ENCODE results near the gene PPP1R1B. TPM values are rescaled to one million over a fixed set of nuclear protein-coding genes. Genes with fewer than 3 reads are reported as not detected.

PPP1R1B gene
- total and polyA plus RNA-seq, 9 of the 15 experiments (the other 6 are each of a cell fraction or from before 2014, with no cell fraction given), result 0.07 to 0.18 (median 0.10) TPM; not detected in 4

DNA sequence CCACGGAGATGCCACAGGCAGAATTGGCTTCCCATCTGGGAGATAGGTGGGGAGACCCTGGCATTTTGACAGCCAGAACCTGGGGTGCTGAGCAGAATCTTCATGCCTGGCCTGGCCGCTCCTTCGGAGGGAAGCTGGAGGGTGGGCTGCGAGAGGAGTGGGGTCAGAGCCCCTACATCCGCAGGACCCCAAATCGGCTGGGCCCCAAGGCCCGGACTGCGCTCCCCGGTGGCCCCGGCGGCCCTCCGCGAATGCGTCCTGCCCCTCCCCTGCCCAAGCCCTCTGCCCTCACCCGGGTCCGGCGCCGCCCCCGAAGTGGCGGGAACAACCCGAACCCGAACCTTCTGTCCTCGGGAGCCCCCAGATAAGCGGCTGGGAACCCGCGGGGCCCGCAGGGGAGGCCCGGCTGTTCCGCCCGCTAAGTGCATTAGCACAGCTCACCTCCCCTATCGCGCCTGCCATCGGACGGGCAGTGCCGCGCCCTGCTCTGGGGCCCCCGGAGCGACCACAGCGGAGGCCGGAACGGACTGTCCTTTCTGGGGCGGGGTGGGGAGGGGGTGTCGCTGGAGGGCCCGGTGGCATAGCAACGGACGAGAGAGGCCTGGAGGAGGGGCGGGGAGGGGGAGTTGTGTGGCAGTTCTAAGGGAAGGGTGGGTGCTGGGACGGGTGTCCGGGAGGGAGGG lies 40.7 kb downstream of the PPP1R1B start (continued):
- TF ChIP-seq ZNF551 (CRISPR knock-in tag; IDR thresholded peaks at IDR 0.05) (no peak), HDAC3 (IDR thresholded peaks at IDR 0.05; ENCODE audit: borderline replicate concordance, partially characterized antibody) (no peak), ZNF184 (CRISPR knock-in tag; IDR thresholded peaks at IDR 0.05) (no peak), ZNF75A (CRISPR knock-in tag; IDR thresholded peaks at IDR 0.05) (no peak), ZBED1 (IDR thresholded peaks at IDR 0.05) (no peak), RBFOX2 (IDR thresholded peaks at IDR 0.05; ENCODE audit: low read depth, low read length) (peak; percentile 77), ZNF445 (CRISPR knock-in tag; IDR thresholded peaks at IDR 0.05; ENCODE audit: low read depth) (no peak), RBM15 (IDR thresholded peaks at IDR 0.05; ENCODE audit: insufficient read depth, low read length) (no peak), ZNF644 (tag; IDR thresholded peaks at IDR 0.05; ENCODE audit: low read depth) (no peak)
- TF ChIP-seq, protein P1, sequence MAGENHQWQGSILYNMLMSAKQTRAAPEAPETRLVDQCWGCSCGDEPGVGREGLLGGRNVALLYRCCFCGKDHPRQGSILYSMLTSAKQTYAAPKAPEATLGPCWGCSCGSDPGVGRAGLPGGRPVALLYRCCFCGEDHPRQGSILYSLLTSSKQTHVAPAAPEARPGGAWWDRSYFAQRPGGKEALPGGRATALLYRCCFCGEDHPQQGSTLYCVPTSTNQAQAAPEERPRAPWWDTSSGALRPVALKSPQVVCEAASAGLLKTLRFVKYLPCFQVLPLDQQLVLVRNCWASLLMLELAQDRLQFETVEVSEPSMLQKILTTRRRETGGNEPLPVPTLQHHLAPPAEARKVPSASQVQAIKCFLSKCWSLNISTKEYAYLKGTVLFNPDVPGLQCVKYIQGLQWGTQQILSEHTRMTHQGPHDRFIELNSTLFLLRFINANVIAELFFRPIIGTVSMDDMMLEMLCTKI (IDR thresholded peaks at IDR 0.05; ENCODE audit: partially characterized antibody), result no peak
- TF ChIP-seq, protein P2, sequence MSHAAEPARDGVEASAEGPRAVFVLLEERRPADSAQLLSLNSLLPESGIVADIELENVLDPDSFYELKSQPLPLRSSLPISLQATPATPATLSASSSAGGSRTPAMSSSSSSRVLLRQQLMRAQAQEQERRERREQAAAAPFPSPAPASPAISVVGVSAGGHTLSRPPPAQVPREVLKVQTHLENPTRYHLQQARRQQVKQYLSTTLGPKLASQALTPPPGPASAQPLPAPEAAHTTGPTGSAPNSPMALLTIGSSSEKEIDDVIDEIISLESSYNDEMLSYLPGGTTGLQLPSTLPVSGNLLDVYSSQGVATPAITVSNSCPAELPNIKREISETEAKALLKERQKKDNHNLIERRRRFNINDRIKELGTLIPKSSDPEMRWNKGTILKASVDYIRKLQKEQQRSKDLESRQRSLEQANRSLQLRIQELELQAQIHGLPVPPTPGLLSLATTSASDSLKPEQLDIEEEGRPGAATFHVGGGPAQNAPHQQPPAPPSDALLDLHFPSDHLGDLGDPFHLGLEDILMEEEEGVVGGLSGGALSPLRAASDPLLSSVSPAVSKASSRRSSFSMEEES (CRISPR knock-in tag; IDR thresholded peaks at IDR 0.05), result no peak
- TF ChIP-seq, protein P3, sequence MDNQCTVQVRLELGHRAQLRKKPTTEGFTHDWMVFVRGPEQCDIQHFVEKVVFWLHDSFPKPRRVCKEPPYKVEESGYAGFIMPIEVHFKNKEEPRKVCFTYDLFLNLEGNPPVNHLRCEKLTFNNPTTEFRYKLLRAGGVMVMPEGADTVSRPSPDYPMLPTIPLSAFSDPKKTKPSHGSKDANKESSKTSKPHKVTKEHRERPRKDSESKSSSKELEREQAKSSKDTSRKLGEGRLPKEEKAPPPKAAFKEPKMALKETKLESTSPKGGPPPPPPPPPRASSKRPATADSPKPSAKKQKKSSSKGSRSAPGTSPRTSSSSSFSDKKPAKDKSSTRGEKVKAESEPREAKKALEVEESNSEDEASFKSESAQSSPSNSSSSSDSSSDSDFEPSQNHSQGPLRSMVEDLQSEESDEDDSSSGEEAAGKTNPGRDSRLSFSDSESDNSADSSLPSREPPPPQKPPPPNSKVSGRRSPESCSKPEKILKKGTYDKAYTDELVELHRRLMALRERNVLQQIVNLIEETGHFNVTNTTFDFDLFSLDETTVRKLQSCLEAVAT (IDR thresholded peaks at IDR 0.05), result no peak; a peak in 1 of 4 replicates
- TF ChIP-seq, protein P4, sequence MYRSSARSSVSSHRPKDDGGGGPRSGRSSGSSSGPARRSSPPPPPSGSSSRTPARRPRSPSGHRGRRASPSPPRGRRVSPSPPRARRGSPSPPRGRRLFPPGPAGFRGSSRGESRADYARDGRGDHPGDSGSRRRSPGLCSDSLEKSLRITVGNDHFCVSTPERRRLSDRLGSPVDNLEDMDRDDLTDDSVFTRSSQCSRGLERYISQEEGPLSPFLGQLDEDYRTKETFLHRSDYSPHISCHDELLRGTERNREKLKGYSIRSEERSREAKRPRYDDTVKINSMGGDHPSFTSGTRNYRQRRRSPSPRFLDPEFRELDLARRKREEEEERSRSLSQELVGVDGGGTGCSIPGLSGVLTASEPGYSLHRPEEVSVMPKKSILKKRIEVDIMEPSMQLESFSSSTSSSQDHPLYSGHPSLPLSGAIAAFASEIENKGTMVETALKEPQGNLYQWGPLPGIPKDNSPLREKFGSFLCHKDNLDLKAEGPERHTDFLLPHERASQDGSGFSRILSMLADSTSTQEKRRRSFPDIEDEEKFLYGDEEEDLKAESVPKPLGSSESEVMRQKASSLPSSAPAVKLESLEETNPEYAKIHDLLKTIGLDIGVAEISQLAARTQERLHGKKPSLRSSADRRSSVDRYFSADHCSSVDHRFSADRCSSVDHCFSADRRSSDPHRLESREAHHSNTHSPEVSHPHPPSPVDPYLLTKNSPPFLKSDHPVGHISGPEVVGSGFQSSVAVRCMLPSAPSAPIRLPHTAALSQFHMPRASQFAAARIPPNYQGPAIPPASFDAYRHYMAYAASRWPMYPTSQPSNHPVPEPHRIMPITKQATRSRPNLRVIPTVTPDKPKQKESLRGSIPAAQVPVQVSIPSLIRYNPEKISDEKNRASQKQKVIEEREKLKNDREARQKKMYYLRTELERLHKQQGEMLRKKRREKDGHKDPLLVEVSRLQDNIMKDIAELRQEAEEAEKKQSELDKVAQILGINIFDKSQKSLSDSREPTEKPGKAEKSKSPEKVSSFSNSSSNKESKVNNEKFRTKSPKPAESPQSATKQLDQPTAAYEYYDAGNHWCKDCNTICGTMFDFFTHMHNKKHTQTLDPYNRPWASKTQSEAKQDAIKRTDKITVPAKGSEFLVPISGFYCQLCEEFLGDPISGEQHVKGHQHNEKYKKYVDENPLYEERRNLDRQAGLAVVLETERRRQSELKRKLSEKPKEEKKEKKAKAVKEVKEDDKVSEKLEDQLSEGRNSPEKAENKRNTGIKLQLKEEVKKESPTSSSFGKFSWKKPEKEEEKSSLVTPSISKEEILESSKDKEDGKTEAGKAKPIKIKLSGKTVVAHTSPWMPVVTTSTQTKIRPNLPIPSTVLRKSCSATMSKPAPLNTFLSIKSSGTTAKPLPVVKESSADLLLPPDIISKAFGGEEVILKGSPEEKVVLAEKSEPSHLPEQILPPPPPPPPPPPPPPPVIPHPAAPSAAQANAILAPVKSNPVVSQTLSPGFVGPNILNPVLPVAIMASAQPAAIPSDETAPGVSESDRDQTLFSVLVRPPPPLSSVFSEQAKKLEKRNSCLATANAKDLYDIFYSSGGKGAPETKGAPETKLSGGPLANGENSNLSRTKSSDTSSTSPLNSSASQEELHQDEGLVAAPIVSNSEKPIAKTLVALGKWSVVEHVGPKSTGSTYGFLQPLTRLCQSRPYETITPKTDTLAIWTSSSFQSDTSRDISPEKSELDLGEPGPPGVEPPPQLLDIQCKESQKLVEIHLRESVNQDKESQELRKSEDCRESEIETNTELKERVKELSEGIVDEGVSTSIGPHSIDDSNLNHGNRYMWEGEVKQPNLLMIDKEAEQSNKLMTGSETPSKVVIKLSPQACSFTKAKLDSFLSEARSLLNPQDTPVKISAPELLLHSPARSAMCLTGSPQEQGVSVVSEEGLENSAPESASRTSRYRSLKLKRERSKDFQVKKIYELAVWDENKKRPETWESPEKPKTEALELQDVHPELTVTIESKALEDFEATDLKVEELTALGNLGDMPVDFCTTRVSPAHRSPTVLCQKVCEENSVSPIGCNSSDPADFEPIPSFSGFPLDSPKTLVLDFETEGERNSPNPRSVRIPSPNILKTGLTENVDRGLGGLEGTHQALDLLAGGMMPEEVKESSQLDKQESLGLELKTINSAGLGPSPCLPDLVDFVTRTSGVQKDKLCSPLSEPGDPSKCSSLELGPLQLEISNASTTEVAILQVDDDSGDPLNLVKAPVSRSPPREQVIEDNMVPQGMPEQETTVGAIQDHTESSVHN (IDR thresholded peaks at IDR 0.05; ENCODE audit: borderline replicate concordance in 1 of 2, low read depth in 1 of 2), result no peak
